ENCODE data around the gene GALNT7.

GALNT7 gene

DNA sequence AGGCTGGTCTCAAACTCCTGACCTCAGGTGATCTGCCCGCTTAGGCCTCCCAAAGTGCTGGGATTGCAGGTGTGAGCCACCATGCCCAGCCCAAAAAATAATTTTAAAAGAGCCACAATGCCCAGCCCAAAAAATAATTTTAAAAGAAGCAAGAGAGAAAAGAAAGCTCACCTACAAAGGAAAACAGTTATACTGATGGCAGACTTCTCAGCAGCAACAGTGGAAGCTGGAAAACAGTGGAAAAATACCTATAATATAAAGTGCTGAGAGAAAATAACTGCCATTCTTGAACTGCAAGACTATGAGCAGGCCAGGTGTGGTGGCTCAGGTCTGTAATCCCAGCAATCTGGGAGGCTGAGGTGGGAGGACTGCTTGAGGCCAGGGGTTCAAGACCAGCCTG, 178.9 kb downstream of the GALNT7 start:
- DNase-seq (ENCODE audit: low read depth) = no peak

DNA sequence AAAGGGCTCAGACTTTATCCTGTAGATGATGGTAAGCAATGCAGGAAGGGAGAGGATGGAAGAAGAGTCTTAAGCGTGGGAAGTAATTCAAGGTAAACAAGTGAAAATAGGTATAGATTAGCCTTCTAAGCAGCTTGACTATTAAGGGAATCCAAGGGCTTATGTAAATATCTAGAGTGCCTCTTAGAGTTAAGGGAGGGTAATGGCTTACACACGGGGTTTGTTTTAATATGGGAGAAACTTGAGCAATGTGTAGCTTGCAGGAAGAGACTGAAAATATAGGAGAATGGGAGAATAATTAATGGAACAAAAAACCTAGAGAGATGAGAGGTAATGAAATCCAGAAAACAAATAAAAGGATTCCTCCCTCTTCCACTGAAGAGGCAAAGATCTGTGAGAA, 189.3 kb downstream of the GALNT7 start:
- DNase-seq (ENCODE audit: low read depth) = no peak

DNA sequence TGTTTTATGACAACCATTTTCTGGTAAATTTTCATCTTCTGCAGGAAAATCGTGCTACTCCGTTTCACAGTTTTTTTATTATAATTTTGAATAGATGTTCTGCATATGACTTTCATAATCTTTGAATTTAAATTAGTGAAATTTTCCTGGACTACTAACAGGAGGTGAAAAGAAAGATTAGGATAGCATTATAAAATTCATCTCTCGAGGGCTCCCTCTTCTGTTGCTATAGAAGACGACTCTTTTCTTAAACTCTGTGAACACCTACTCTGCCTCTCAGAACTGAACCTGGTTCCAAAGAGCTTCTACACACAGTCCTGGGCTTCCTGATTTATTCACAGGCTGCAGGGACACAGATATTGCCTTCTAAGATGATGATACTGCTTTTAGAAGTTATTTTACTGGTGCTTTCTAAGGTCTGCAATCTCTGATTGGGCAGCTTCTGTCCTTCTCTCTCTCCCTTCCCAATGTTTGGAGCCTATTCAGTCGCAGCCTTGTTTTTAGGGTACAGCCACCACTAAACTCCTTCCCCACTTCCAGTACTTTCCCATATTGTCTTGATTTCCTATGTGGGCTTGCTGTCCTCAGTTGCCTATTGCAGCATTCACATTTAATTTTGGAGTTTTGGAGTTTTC, 192.1 kb downstream of the GALNT7 start:
- no peak for DNase-seq (ENCODE audit: low read depth)

DNA sequence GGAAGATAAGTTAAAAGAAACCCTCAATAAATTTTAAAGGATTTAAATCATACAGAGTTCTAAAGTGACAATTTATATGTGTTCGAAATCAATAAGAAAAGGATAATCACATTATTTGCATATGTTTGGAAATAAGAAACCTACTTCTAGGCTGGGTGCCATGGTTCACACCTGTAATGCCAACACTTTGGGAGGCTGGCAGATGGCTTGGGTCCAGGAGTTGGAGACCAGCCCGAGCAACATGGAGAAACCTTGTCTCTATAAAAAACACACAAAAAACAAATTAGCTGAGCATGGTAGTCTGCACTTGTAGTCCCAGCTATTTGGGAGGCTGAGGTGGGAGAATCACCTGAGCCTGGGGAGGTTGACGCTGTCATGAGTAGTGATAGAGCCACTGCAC, 194.1 kb downstream of the GALNT7 start:
- DNase-seq (ENCODE audit: low read depth) = no peak

DNA sequence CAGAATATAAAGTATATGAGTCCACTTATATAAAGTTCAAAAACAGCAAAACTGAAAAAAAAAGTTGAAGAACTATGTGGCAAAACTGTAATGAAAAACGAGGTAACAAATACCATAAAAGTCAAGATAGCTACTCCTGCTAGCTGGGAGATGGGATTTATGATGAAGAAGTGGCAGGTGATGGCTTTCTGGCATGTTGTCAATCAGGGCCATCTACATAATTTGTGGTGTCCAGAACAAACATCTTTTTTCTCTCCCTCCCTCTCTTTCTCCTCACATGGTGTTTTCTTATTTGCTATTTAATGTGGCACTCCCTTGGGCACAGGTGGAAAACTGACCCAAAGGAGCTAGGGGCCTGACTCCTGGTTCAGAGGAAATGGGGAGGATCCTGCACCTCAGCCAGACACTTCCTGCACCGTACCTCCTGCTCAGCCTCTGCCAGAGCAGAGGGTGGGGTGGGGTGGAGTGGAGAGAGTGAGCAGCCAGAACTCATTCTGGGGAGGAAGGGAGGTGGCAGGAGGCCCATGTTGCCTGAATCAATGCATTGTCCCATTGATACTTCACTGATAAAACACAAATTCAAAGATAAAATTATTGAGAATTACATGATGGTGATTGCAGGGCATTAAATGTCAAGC, 196.9 kb downstream of the GALNT7 start:
- no peak for DNase-seq (ENCODE audit: low read depth)

DNA sequence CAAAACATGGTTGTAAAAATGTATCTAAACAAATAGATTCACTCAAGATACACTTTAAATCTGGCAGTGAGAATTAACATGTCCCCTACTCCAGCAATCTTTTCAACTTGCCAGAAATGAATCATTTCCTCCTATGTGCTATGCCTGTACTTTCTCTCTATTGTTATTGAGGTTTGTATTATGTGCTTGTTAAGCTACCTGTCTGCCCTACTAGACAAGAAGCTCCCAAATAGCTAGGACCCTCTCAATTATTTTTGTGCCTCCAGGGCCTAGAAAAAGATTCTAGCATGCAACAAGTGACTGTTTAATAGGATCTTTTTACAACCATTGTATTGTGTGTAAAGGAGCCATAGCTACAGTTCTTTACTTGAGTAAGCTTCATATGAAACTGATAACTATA, 198.7 kb downstream of the GALNT7 start:
- no peak for DNase-seq (ENCODE audit: low read depth)

DNA sequence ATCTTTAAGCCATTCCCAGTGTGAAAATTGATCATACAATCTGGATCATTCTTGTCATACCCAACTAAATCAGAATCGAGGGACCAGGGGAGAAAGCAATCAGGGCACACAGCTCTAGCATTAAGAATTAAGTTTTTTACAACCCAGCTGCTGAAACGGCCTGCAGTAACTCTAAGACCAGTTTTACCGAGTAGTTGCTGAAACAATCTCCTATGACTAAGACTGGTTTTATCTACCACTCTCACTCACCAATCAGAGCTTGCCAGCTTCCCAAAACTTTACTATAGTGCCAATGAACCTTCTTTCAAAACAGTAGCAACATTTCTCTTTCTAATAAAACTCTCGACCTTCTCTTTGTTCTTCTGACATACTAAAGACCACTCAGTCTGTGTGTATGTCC, 199.3 kb downstream of the GALNT7 start:
- no peak for DNase-seq (ENCODE audit: low read depth)

DNA sequence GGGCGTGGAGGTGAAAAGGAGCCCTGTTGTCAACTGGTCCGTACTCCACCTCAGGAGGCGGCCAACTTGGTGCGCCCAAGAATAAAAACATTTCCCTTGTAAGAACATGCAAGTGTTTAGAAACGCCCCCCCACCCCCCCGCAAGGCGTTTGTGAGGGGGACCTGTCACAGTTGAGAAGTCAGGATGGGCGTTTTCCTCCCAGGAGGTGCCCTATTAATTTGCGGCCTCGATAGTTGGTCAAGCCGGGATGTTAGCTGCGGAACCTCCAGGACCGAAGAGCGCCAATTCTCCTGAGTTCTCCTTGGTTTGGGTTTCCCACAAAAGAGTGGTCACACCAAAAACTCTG, 201.5 kb downstream of the GALNT7 start:
- peak; percentile 46 for DNase-seq (ENCODE audit: low read depth)

DNA sequence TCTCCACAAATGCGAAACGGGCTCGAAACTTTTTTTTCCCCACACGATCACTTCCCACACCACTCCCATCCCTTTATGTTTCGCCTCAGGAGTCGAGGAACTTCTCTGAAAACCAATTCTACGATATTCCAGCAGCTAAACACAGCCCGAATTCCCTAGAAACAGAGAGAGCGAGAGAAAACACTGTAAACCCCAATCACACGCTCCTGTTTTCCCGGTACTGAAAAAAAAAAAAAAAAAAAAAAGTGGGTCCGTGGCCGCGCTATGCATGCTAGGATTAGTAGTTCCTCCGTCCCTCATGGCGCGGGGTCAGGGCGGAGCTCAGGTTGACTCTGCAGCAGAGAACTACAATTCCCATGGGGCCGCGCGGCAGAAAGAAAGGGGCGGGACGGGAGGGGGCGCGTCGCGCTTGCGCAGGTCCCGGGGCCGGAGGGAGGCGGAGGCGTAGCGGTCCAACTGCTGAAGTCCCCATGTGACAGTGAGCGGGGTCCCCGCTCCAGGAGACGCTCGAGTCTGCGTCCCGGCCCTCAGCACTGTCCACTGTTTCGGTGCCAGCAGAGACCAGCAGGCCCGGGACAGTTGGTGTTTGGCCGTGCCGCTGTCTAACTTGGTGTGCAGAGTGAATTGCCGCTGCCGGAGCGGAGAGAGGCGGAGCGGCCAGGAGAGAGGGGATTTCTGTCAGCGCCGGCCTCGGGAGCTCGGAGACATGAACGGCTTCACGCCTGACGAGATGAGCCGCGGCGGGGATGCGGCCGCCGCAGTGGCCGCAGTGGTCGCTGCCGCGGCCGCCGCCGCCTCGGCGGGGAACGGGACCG, 202.1 kb downstream of the GALNT7 start, which contains the start of gene SAP30:
Gene SAP30 (plus strand): TSS at position 478 of the 815 bp plus-strand sequence. CDS start 229 bp downstream, at position 707.
- peak; percentile 96 for DNase-seq (ENCODE audit: low read depth)

DNA sequence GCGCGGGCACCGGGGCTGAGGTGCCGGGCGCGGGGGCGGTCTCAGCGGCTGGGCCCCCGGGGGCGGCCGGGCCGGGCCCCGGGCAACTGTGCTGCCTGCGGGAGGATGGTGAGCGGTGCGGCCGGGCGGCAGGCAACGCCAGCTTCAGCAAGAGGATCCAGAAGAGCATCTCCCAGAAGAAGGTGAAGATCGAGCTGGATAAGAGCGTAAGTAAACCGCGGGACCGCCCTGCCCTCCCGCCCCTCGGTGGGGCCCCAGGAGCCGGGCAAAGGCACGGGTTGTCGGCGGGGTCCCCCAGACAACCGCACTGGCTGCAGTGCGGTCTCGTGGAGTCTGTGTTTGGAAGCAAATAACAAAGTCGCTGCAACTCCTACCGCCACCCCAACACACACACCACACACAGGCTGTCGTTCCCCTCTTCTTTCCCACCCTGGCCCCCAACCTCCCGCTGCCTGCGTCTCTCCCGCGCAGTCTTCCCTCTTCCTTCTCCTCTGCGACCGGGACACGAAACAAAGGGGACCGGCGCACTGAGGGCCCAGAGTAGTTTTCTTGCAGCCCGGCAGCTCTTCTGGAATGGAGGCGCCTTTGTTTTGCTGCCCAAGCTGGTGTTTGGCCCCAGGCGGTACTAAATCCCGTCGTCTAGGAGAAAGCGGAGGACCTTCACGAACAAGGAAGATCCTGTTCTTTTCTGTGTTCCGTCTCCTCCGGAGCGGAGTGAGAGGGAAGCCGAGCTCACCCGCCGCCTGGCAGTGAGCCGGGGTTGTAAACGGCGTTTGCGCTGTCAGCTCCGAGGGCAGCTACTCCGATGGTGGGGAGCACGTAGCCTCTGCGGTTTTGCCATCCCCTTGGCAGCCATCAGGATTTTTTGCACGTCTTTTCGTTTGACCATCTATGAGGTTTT, 202.9 kb downstream of the GALNT7 start:
- DNase-seq (ENCODE audit: low read depth) = peak; percentile 12
